ENCODE results near the gene RXRB.

RXRB gene

DNA sequence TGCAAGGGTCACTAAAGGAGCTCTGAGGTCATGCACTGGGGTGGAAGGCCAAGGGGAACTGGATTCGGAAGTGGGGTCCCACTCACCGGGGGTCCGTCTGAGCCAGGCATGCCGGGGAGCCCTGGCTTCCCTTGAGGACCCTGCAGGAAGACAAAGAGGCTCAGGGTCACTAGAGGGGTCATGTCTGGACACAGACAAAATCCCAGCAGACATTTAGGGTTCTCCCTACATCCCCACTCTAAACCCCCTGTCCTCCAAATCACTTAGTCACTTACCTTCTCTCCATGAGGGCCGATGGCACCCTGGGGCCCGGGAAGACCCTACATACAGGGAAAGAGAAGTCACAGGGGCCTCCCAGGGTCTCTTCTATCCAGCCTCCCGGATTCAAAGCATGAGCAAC lies 23.6 kb downstream of the RXRB start:
- DNase-seq (ENCODE audit: low read depth in 2 of 2), result no peak

DNA sequence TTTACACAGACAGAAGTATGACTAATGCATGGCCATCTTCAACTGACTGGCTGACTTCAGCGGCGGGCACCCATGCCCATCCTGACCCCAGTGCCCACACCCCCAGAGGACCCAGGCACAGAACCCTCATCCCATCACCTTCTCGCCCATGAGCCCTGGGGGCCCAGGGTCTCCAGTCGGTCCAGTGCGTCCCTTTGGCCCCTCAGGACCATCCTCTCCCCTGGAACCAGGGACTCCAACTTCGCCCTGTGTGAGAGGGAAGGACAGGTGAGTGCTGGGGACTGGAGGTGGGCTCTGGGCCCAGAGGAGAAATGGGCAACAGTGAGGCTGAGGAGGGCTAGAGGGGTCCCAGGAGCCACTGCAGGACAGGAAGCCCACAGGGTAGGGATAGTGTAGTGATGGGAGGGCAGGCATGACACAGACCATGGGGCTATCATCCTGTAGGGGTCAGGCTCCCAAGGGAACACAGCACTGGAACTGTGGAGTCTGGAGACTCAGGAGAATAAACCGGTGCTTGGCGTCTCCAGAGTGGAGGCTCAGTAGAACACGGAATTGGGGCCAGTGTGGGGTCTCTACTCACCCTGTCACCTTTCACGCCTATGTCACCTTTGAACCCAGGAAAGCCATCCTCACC lies 24.9 kb downstream of the RXRB start:
- no peak for DNase-seq (ENCODE audit: low read depth in 2 of 2)

DNA sequence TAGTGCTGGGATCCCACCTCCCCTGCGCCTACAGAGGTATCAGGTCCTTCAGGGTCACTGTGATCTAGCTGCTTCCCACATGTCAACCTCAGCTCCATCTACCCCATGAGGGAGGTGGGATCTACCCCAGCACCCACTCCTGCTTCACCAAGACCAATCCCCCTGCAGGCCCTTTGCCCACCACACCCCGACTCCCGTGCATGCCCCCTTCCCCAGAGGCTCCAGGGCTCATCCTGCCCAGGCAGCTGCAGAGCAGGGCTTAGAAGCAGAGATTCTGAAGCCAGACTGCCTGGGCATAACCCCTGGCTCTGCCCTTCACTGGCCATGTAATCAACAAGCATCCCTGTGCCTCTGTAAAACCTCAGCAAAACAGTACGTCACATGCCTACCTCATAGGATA lies 25.7 kb downstream of the RXRB start:
- DNase-seq (ENCODE audit: low read depth in 2 of 2), result no peak

DNA sequence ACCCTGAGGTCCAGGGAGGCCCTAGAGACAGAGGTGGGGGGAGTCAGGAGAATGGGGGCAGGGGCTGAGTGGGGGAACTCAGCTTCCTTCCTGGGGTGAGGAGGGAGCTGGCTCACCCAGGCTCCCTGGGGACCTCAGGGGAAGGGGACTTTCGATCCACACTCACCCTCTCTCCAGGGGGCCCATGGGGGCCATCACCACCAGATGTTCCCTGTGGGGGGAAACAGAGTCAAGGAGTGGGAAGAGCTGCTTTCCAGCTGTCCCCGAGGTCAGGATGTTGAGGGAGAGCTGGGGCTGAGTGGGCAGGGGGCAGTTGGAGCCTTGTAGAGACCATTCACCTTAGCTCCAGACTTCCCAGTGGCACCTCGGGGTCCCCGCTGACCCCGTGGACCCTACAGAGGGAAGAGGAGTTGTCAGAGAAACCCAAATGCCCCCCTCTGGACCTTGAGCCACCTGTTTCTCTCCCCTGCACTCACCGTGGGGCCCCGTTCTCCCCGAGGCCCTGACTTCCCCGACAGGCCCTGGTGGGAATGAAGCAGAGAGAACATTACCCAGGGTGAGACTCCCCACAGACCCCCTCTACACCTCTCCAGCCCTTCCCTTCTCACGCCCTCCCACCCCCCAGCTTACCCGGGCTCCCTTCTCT lies 26.8 kb downstream of the RXRB start:
- no peak for DNase-seq (ENCODE audit: low read depth in 2 of 2)

DNA sequence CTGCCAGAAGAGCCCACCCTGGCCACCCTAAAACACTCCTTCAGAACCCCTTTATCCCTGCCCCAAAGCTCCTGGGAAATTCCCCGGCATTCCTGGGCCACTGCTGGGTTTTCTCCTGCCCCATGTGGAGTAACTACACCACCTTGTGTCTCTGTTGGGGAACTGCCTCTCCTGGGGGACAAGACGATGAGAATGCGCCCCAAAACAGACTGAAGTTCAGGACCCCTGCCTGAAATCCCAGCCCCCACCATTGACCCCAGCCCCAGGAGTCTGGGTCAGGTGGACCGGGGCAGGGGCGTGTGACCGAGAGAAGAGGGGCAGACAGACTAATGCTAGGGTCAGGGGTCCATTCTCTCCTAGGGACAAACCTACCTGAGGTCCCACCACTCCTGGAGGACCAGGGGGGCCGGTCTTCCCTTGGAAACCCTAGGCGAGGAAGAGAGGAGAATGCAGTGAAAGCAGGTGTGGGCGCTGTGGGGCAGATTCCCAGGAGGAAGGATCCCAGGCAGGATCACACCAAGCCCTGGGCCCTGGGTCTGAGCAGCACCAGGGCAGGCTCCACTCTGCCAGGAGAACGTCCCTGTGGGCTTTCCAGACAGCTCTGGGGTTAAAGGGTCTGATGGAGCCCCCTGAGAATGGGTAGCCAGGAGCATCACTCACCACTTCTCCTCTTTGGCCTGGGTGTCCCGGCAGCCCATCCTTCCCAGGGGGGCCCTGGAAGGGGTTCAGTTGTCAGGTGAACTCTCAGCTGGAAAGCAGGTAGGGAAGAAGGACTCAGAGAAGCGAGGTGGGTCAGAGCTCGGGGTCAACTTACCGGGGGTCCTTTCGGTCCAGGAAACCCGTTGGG lies 27.6 kb downstream of the RXRB start:
- no peak for DNase-seq (ENCODE audit: low read depth in 2 of 2)

DNA sequence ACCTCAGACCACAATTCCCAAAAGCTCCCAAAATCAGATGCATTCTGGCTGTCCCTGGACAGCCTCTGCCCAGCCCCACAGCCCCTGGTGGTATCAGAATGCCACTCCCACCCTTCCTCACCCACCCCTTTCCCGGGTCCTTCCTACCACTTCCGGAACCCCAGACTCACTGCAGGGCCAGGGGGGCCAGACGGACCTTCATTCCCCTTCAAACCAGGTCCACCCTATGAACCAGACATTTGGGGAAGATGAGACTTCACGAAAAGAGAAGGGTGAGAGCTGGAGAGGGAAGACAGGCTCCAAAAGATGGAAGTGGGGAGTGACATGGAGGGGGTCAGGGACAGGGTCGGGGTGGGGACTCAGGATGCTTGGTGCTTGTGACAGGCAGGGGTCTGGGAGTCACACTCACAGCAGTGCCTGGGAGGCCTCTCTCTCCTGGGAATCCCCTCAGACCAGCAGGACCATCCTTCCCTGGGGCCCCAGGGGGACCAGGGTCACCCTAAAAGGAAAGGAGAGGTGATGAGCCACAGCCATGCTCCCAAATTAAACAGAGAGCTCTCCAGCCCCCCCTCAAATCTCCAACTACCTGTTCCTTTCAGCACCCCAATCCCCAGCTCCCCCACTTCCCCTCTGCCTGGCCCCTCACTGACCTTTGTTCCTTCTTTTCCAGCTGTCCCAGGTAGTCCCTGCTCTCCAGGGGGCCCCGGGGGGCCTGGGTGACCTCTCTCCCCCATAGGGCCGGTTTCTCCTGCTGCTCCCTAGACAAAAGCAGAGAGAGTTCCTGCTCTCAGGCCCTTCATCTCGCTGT lies 28.4 kb downstream of the RXRB start:
- no peak for DNase-seq (ENCODE audit: low read depth in 2 of 2)

DNA sequence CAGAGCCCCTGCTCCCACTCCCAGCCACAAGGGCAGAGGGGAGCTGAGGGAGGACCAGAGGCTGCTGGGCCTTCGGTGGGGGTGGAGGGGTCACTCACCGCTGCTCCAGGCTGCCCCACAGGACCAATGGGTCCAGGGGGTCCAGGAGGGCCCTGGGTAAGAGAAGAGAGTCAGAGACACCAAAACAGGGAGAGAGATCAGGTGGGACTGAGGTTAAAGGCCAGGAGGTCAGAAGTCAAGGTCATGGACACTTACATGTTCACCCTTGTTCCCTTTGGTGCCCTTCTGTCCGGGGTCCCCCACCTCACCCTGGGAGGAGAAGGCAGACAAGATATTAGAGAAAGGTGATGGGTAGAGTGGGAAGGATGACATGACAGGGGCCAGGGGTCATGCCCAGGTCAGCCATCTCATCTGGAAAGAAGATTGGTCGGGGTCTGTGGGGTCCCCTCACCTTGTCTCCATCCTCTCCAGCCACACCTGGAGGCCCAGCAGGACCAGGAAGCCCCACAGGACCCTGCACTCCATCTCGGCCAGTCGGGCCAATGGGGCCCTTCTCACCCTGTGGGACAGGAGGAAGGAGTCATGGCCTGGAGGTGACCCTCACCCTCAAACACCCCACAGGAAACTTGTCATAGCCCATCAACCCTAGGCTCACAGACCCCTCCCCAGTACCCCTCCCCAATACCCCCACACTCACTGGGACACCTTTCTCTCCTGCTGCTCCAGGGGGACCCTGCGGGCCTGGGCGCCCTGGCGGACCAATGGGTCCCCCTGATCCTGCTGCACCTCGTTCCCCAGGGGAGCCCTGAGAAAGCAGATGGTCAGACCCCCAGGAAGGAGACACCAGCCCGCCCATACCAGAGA lies 29.2 kb downstream of the RXRB start:
- no peak for DNase-seq (ENCODE audit: low read depth in 2 of 2)

DNA sequence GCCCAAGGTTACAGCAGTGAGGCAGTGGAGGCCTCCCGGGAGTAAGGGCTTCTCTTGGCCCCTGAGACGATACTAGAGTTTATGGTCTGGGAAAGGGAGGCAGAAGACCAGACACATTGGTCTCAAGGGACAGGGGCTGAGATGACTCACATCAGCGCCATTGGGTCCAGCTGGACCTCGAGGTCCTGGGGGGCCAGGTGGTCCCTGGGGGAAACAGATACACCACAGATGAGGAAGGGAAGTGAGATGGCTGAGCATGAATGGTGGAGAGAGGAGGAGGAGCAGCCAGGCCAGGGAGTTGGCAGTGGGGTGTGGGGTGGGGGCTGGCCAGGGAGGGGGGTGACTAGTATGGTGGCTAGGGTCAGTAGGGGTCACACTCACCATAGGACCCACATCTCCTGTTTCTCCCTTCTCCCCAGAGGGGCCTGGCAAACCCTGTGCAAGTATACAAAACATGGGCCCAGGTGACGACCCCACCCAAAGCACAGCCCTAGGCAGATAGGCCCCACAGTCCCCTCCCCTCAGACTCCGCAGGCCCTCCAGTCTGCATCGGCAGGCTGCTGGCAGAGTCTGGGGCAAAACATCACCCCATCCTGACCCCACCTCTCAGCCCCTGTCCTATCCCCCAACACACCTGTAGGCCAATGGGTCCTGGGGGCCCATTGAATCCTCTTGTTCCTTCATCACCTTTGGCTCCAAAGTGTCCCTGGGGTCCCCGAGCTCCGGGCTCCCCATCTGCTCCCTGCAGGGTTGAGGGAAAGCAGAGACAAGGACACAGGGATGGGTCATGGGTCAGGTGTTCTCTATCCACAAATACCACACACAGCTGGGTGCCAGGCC lies 30.1 kb downstream of the RXRB start:
- no peak for DNase-seq (ENCODE audit: low read depth in 2 of 2)

DNA sequence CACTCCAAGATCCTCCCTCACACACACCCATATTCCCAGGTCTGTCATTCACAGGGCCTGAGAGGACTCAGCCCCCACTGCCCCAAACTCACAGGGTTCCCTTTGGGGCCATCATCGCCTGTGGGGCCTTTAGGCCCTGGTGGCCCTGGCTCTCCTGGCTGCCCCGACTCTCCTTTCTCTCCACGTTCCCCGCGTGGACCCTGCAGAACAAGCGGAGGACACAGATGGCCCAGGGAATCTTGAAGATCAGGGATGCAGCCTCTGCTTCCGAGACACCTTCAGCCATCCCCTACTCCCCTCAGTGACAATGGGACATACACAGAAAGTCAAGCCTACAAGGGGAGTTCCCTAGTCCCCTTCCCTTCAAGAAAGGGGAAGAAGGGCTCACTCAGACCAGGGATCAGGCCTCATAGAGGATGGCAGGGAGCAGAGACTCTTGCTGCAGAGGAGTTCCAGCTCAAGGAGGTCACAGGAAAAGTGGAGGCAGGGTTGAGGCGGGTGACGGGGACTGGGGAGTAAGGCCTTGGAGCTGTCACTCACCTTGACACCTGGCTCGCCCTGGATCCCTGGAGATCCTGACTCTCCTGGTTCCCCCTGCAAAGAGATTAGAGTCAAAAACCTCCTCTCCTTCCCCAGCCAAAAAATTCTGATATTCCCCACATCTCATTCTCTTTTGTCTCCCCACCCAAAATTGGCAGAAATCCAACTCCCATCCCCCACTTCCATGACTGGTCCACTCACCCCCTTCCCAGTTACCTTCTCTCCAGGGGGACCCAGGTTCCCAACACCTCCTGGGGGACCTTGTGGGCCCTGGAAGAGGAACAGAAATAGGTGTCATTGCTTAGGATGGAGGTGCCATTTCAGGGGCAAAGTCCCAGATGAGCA lies 30.9 kb downstream of the RXRB start:
- DNase-seq (ENCODE audit: low read depth in 2 of 2), result no peak

DNA sequence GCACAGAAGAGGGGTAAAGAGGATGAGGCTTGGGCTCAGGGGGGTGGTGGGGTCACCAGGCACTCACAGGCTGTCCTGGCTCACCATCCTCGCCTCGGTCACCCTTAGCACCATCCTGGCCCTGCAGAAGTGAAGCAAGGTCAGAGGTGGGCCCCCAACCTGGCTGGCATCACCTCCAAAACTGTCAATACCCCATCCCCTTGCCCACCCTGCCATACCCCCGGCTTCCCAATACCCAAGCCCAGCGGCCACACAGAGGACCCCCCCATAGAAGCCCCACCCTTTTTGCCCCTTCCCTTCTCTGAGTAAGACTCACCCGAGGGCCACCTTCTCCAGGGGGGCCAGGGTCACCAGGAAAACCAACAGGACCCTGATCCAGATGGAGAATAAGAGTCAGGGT lies 31.8 kb downstream of the RXRB start:
- no peak for DNase-seq (ENCODE audit: low read depth in 2 of 2)

DNA sequence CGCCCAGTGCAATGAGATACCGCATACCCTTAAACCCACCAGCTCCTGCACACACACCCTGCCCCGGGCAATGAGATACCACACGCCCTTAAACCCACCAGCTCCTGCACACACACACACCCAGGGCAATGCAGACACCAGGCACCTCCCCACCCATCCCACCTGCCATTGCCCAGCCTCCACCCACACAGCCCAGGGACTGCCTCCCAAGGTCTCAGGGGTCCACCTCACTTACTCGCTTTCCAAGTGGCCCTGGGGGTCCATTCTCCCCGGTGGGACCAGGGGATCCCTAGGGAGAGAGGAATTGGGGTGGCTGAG lies 32.2 kb downstream of the RXRB start:
- no peak for DNase-seq (ENCODE audit: low read depth in 2 of 2)

DNA sequence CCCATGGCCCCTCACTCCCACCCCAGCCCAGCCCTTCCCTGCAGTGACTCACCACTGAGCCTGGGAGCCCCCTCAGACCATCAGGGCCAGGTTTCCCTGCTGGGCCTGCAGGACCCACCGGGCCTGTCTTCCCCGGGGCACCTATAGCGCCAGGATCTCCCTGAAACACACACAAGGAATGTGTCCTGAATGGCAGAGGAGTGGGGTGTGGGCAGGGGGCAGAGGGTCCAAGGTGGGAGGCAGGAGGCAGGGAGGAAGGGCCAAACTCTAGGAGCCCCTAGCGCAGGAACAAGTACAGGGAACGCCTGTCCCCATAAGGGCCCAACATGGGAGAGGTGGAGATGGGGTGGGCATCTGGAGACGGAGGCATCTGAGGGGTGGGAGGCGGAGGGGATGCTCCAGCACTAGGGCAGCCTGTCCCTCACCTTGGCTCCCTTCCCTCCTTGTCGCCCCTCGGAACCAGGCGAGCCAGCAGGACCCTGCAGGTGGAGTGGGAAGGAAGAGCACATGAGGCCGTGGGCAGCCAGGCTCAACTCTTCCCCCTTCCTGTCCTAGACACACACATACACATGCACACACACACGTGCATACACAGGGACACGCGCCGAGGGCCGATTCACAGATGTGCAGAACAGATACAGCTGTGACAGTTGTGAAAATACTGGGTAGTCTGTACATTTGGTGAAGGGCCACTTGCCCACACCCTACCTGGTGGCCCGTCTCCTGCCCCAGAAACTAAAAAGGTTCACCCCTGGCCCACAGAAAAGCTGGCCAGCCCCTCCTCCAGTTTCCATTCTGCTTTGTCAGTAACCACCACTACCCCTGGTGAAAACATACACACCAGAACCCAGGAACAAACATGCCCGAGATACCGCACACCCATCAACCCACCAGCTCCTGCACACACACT lies 32.8 kb downstream of the RXRB start:
- DNase-seq (ENCODE audit: low read depth in 2 of 2), result no peak

DNA sequence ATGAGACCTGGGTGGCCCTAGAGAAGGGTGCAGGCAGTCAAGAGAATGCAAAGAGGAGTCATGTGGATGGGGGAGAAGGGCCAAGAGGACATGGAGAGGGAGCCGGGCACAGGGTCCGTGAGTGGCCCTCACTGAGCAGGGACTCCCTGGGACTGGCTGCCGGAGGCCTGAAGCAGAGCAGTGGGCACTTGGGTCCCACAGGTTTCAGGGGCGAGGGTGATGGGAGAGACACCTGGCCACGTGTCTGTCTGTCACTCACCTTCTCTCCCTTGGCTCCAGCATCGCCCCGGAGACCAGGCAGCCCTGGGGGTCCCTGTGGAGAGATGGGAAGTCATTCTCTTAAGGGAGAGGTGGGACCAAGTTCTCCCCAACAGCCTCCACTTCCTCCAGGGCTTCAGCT lies 33.7 kb downstream of the RXRB start:
- no peak for DNase-seq (ENCODE audit: low read depth in 2 of 2)

DNA sequence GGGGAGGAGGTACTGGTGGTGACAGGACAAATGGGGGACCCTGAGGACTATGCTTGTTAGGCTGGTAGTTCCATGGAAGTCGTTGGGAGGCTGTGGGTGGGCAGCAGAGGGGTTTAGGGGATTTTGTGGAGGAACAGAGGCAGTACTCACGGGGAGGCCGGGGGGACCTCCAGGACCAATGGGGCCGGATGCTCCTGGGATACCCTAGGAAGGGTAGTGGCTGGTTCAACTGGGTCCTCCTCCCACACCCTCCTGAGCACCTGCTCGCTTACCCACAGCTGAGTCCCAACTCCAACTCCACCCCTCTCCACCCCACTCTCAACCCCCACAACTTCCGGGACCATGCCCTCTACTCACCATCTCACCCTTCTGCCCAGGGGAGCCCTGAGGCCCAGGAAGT lies 34.1 kb downstream of the RXRB start:
- no peak for DNase-seq (ENCODE audit: low read depth in 2 of 2)

DNA sequence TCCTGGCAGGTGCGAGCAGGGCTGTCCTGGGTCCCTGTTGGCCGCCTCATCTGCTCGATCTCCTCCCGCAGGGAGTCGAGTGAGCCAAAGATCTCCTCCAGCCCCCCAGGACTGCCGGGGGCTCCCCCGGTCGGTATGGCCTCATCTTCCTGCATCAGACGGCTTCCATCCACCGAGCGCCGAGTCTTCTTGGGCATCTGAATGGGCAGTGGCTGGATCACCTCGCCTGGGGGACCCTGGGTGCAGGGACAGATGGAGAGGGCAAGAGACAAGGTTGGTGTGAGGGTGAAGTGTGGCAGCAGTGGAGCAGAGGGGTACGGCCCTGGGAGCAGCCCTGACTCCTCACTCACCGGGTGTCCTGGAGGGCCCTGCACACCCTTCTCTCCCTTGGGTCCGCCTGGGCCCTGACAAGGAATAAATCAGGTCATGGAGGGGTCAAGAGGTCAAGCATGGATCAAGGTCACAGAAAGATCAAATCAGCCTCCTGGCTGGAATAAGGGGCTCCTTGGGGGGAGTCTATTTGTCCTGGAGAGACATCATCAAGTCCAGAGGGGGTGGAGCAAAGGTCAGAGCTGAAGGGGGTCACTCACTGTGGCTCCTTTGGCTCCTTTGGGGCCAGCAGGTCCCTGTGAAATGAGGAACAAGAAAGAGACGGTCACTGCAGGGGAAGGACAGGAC lies 34.7 kb downstream of the RXRB start:
- no peak for DNase-seq (ENCODE audit: low read depth in 2 of 2)

DNA sequence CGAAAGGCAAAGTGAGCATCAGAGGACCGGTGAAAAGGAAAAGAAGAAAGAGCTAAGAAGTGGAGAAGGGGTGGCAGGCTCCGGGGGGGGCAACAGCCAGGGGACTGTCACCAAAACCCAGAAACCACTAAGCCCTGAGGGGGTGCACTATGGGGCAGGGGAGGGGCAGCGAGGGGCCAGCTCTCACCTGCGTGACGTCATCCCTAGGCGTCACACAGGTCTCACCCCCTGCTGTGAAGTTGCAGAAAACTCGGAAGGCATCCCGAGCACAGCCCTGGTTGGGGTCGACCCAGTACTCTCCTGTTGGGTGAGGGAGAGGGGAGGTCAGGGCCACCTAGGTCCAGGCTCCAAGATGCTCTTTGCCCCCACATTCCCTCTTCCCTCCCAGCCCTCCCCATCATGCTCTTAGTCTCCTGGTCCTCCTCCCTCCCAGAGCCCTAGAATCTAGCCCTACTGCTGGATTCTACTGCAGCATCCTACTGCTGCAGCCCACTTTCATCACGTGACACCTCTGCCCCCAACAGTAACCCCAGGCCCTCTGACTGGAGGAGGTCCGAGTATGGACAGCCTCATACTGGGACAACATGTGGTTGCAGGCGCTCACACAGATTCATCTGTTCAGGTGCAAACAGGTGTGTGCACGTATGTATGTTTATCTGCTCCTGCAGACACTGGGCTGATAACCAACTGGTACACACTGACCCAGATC lies 35.6 kb downstream of the RXRB start:
- no peak for DNase-seq (ENCODE audit: low read depth in 2 of 2)

DNA sequence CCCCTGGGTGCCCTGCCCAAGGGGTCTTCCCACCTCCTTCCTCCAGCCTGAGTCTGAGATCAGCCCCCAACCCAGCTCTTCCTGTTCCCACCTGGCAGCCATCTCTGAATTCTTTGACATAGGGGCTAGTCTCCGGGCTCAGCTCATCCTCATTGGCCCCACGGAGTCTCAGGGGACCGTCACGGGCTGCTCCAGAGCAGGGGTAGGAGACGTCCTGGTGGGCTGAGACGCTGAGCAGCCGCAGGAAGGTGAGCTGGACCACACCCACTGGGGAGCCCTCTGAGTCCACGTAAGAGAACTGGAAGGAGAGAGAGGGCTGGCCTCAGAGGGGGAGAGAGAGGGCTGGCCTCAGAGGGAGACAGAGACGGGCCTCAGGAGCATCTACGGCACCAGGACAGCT lies 36.3 kb downstream of the RXRB start:
- no peak for DNase-seq (ENCODE audit: low read depth in 2 of 2)

All from stimulated activated CD4-positive, alpha-beta T cell treated with anti-CD3 and anti-CD28 coated beads, Interleukin-15, amount 100 ng/mL, for 48 hours (primary cell).